Spinal cord (tissue), 10 donors: ENCODE data around the gene DQX1. TPM values are rescaled to one million over a fixed set of nuclear protein-coding genes. Genes with fewer than 3 reads are reported as not detected.

Experiments
- DNase-seq, 6 donors: peaks; one replicate each; pipeline versions ENCODE4 v3.0.0 to v3.0.0-alpha.2; 2013 to 2015; ENCODE audit warnings: low spot score in 6 of 6, low read depth in 4 of 6
- H3K27ac ChIP-seq: one replicate; pipeline ENCODE4 v1.5.1; 2013; ENCODE audit warnings: low read depth, low read length, control low read depth
- H3K27me3 ChIP-seq: one replicate; pipeline ENCODE4 v1.6.1; 2013; ENCODE audit warnings: low read length; ENCODE audit not compliant: control insufficient read depth, insufficient read depth
- H3K36me3 ChIP-seq: one replicate; pipeline ENCODE4 v1.6.1; 2013; ENCODE audit warnings: low read length; ENCODE audit not compliant: control insufficient read depth, insufficient read depth
- H3K4me1 ChIP-seq: one replicate; pipeline ENCODE4 v1.6.1; 2013; ENCODE audit warnings: low read length; ENCODE audit not compliant: control insufficient read depth, insufficient read depth
- H3K4me3 ChIP-seq: one replicate; pipeline ENCODE4 v1.5.1; 2013; ENCODE audit warnings: low read depth, low read length, control low read depth
- H3K9me3 ChIP-seq: one replicate; pipeline ENCODE4 v1.6.1; 2013; ENCODE audit warnings: low read length; ENCODE audit not compliant: control insufficient read depth, insufficient read depth
- WGBS: methylation state at CpG from one replicate; pipeline ENCODE4 v1.1.5; 2013; ENCODE audit warnings: missing lambda C conversion rate; ENCODE audit not compliant: insufficient coverage; 5-methylcytosine and 5-hydroxymethylcytosine counted together
- polyA plus RNA-seq, 2 donors: library from polyadenylated mRNA; unstranded; fragments of 120-200 nt; gene quantifications; one replicate each; pipeline ENCODE4 v1.2.1, GENCODE V29; 2013; ENCODE audit not compliant: insufficient read length in 2 of 2
- total RNA-seq, 2 donors: library from RNA; depleted of rRNA in 1 of 2; stranded (reverse); fragments of 120-200 nt in 1 of 2; fragments of >200 nt in 1 of 2; gene quantifications; one replicate each; pipeline versions ENCODE4 v1.2.3 to v1.2.4, GENCODE V29; 2013 to 2014
- donor health status: healthy.

Gene DQX1
- total and polyA plus RNA-seq, 4 donors, result 0.28 to 0.62 (median 0.32) TPM; not detected in 1

GRCh38 chr2:74526649-74527230 lies 709 bp upstream of the DQX1 start:
- H3K4me3 ChIP-seq, result no peak overlapping the region
- peaks cover 36% of the 10 kb centered on the region for H3K36me3 ChIP-seq
- H3K9me3 ChIP-seq, result no peaks in the 10 kb centered on the region
- no peak overlapping the region for H3K27ac ChIP-seq
- 96% methylated on average over 4 of the region's 11 CpGs for WGBS
- no peaks in the 10 kb centered on the region for H3K27me3 ChIP-seq
- H3K4me1 ChIP-seq, result peaks cover 27% of the 10 kb centered on the region
- DNase-seq, result no peak

DNA sequence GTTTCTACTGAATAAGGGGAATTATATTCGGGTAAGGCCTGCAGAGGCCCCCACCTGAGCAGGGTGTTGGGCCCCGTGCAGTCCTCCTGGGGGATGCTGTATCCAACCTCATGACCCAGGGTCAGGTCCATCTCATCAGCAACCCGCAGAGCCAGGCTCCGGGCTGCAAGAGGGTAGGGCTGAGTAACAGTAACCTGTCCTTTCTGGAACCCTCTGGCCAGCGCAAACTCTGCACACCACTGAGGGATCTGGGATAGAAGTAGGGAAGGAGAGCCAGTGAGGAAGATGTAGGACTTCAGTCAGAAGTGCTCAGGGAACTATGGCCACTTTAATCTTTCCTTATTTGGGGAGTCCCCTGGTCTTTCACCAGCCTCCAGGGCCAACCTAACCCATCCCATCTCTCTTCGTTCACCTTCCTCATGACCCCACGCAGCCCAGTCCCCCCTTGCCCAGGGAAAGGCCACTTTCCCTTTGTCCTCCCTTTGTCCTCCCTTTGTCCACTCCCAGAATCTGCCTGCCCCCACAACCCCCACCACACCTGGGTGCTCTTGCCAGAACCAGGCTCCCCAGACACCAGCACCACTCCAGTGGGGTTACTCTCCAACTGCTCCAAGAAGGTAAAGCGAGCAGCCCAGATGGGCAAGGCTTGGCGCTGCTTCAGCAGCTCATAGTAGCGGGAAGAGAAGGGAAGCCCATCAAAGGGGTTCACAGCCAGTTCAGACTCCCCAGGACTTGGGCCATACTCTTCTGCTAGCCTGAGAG lies 895 bp downstream of the DQX1 start:
- H3K9me3 ChIP-seq, result no peaks in the 10 kb centered on the region
- peaks cover 7% of the 10 kb centered on the region for H3K27me3 ChIP-seq
- no peak for DNase-seq
- 93% methylated on average over 10 of the region's 10 CpGs for WGBS
- no peak overlapping the region for H3K27ac ChIP-seq
- peaks cover 31% of the 10 kb centered on the region for H3K36me3 ChIP-seq
- no peak overlapping the region for H3K4me3 ChIP-seq
- H3K4me1 ChIP-seq, result peaks cover 13% of the 10 kb centered on the region

DNA sequence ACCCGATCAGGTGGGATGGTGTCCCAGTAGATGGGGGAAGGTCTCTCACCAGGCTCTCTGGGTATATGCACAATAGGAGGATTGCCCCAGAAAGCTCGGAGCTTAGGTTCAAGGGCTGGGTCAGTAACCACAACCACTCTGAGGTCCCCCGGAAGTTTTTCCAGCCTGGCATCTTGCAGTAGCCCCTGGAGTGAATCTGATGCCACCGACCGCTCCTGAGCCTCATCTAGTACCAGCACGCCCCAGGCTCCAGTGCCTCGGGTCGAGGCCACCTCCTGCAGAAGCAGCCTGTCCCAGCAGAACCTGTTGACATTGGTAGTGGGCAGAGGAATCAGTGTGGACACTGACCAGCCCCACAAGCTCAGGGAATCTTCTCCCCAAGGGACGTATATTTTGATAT lies 2.0 kb downstream of the DQX1 start:
- WGBS, result 87% methylated on average over 7 of the region's 9 CpGs
- Histone ChIP-seq H3K27me3 (peaks cover 18% of the 10 kb centered on the region), H3K36me3 (peaks cover 31% of the 10 kb centered on the region), H3K4me1 (peaks cover 11% of the 10 kb centered on the region), H3K9me3 (no peaks in the 10 kb centered on the region), H3K4me3 (no peak overlapping the region), H3K27ac (no peak overlapping the region)
- DNase-seq, result no peak

- no peak overlapping the region for H3K4me3 ChIP-seq
- WGBS, result 79% methylated on average over 3 of the region's 3 CpGs
- no peaks in the 10 kb centered on the region for H3K4me1 ChIP-seq
- H3K36me3 ChIP-seq, result peaks cover 20% of the 10 kb centered on the region
- H3K27ac ChIP-seq, result no peak overlapping the region
- no peaks in the 10 kb centered on the region for H3K9me3 ChIP-seq
- peaks cover 33% of the 10 kb centered on the region for H3K27me3 ChIP-seq
- no peak for DNase-seq
Measured at GRCh38 chr2:74522516-74522915, 3.5 kb downstream of the DQX1 start.

DNA sequence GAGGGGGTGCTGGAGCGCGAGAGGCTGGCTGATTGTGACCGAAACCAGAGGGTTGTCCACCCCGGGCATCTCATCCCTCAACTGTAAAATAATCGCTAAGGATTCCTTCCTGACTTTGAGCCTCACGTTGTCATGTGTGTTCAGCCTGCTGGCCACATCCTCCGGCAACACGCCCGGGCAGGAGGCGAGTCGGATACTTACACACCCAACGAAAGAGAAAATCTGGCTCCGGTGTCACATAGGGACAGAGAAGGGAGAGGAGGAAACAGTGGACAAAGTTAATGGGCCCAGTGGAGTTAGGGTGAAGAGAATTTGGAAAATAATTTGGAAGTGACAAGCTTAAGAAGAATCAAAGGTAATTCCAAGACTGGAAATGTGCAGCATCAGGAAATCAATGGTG lies 9.4 kb downstream of the DQX1 start:
- DNase-seq, result no peak
- Histone ChIP-seq H3K27ac (no peak overlapping the region), H3K4me1 (peaks cover 29% of the 10 kb centered on the region), H3K36me3 (no peaks in the 10 kb centered on the region), H3K9me3 (no peaks in the 10 kb centered on the region), H3K4me3 (no peak overlapping the region), H3K27me3 (peaks cover 90% of the 10 kb centered on the region)
- WGBS, result 78% methylated on average over 11 of the region's 13 CpGs

DNA sequence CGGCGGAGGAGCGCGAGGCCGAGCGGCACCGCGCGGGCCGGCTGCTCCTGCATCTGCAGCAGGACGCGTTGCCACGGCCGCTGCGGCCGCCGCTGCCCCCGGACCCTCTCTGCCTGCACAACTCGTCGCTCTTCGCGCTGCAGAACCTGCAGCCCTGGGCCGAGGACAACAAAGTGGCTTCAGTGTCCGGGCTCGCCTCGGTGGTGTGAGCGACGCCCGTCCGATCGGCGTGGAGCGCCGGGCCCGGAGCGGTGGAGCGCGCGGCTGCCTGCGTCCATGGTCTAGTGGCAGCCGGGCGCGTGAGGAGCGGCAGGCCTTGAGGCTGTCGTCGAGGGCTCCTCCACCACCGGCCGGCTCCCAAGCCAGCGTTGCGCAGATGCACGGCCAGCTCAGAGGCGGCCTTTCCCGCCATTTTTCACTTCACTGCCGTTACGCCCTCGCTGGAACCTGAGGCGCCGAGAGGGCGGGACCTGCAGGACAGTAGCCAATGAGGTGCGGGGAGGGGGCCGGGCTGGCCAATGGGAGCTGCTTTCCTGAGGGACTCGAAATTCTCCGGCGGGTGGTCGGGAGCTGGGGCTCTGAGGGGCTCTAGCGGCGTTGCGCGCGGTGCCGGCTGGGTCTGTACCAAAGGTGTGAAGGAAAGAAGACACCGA lies 9.9 kb downstream of the DQX1 start:
- Histone ChIP-seq H3K4me1 (peaks cover 29% of the 10 kb centered on the region), H3K27ac (no peak overlapping the region), H3K36me3 (no peaks in the 10 kb centered on the region), H3K27me3 (peaks cover 95% of the 10 kb centered on the region), H3K4me3 (no peak overlapping the region), H3K9me3 (no peaks in the 10 kb centered on the region)
- peak in 2 of 6 donors; percentile 87 to 88 for DNase-seq
- WGBS, result under 1% methylated on average over 72 of the region's 72 CpGs

- Histone ChIP-seq H3K27me3 (peaks cover 98% of the 10 kb centered on the region), H3K36me3 (no peaks in the 10 kb centered on the region), H3K4me3 (no peak overlapping the region), H3K9me3 (no peaks in the 10 kb centered on the region), H3K4me1 (peaks cover 29% of the 10 kb centered on the region), H3K27ac (no peak overlapping the region)
- peak in 1 of 6 donors; percentile 10 for DNase-seq
- 1% methylated on average over 52 of the region's 60 CpGs for WGBS
Measured at GRCh38 chr2:74515271-74515980, 10.6 kb downstream of the DQX1 start.

DNA sequence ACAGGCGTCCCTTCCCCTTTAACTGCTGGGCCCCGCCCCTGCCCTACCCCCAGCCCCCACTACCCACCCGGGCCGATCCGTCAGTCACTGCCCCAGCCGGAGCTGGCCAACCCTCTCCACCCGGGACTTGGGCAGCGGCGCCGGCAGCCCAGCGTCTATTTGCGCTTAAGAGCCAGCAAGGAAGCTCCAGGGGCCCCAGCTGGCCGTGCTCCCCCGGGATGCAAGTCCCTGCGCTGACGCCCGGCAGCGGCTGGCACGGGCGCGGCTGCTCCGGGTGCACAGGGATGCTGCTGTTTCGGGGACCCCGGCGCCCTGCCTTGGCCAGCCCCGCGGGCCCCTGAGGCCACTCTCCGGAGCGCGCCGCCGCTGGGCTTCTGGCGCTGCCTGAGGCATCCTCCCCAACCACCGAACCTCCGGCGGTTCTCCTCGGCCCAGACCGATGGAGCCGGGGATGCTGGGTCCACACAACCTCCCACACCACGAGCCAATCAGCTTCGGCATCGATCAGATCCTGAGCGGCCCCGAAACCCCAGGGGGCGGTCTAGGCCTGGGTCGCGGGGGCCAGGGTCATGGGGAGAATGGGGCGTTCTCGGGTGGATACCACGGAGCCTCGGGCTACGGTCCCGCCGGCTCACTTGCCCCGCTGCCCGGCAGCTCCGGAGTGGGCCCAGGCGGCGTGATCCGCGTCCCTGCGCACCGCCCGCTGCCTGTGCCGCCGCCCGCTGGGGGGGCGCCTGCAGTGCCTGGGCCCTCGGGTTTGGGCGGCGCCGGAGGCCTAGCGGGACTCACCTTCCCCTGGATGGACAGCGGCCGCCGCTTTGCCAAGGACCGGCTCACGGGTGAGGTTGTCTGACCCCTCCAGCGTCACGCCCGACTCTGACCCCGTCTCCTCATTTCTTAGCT lies 11.4 kb downstream of the DQX1 start, which contains the start of gene TLX2:
TSS of gene TLX2 (plus strand) at position 83 of the 903 bp plus-strand sequence. CDS start at position 440, 357 bp downstream.
- peaks cover 98% of the 10 kb centered on the region for H3K27me3 ChIP-seq
- H3K4me3 ChIP-seq, result no peak within 1 kb of the TSS
- H3K27ac ChIP-seq, result no peak within 1 kb of the TSS
- H3K36me3 ChIP-seq, result no peaks in the 10 kb centered on the region
- peak in 1 of 6 donors; percentile 24 for DNase-seq
- H3K9me3 ChIP-seq, result no peaks in the 10 kb centered on the region
- peaks cover 29% of the 10 kb centered on the region for H3K4me1 ChIP-seq
- under 1% methylated on average over 72 of the region's 82 CpGs for WGBS
